LHCN-M2 (cell line): Measurements from ENCODE around the gene STIMATE. TPM values are rescaled to one million over a fixed set of nuclear protein-coding genes. Genes with fewer than 3 reads are reported as not detected.

Experiments
- DNase-seq: peaks from one replicate; pipeline ENCODE4 v3.0.0-alpha.2; 2012; ENCODE audit warnings: low read depth
- polyA plus RNA-seq: library from polyadenylated mRNA; unstranded; fragments of >200 nt; gene quantifications from one replicate; pipeline ENCODE4 v1.2.1, GENCODE V29; 2012; ENCODE audit warnings: missing spikeins
- total RNA-seq: library from RNA; depleted of rRNA; stranded (reverse); fragments of >200 nt; gene quantifications from 2 replicates; pipeline ENCODE4 v1.2.3, GENCODE V29; 2014; rRNA removed

STIMATE gene
- 13.6 and 22.2 TPM in 2 replicates for total RNA-seq
- polyA plus RNA-seq: 17.2 TPM

DNA sequence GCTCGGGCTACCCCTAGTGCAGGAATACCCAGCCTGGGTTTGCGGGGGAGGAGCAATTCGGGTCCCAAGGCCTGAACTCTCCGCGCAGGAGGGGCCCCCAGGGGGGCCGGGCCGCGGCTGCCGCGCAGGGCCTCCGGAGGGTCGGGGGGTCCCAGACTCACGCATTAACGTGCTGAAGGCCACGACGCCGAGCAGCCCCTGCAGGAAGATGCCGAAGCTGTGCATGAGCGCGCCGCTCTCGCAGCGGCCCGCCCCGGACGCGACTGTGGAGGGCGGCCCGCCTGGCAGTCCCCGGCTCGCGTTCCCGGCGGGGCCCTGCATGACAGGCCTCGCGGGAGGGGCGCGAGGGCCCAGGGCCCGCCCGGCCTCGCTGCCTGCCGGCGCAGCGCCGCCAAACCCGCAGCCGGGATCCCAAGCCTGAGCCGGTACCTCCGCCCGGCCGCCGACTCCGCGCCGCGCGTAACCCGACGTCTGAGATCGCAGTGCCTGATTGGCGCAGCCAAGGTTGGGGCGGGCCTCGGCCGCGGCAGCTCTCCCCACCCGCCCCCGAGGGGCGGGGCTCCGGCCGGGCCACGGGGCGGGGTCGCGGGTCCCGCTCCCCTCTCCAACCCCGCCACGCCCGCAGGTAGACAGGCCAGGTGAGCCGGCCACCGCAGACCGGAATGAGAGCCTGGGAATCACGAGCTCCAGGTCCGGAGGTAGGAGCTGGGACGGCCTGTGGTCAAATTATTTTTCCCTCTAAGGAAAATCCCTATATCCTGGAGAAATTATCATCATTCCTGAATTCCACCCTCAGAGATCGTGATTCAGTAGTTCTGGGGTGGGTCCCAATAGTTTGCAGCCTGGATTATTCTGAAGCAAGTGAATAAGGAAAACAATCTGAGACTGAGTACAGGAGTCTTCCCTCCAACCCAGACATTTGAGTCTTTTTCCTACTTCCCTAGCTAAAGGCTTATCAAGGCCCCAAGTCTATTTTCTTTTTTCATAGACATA is at the start of gene STIMATE:
Gene STIMATE, minus strand, starts transcription at position 419 of the 993 bp plus-strand sequence. Its CDS starts 98 bp downstream, at position 321.
- peak; percentile 68 for DNase-seq

DNA sequence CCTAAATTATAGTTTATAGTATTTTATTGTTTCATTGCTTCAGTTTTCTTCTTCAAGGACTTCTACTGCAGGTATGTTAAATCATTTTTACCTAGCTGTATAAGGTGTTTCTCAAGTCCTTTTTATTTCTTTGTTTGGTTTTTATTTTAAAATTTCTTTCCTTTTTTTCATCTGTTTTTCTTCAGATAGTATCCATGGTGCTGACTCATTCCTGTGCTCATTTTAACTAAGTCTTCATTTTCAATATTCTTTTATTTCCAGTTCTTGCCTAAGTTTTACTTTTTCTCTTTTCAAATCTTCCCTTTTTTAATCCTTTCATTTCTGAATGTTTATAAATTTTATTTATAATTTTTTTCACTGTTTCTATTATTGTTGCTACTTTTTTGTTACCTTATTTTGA is 42.3 kb upstream of the STIMATE start:
- no peak for DNase-seq

DNA sequence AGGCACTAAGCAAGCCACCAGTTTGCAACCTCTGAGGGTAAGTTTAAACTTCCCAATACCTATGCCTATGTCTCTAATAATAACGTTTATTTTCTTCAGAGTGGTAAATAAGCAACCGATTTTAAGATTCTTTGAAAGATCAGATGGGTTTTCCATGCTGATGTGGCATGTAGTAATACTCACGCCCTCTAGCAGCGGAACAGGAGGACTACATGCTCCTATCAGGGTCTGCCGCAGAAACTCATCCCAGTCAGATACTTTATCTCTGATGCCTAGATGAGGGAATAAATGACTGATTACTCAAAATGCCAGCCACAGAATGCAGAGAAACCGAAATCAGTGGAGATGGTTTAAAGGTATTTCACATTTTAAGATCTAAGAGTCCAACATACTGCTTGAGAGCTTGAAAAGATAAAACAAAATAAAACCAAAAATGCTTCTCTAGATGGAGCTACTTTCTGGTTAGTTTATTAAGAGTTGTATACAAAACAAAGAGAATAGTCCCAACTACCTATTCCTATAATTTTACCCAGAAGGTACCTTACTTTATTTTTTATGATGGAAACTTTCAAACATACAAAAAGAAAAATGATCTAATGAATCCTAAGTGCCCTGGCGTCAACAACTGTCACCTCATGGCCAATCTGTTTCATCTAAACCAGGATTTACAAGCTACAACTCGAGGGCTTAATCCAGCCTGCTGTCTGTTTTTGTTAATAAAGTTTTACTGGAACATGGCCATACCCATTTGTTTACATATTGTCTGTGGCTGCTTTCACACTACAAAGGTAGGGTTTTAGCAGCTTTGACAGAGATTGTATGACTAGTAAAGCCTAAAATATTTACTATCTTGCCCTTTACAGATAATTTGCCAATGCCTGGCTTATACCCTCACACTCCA is 37.5 kb upstream of the STIMATE start:
- DNase-seq: peak; percentile 45

DNA sequence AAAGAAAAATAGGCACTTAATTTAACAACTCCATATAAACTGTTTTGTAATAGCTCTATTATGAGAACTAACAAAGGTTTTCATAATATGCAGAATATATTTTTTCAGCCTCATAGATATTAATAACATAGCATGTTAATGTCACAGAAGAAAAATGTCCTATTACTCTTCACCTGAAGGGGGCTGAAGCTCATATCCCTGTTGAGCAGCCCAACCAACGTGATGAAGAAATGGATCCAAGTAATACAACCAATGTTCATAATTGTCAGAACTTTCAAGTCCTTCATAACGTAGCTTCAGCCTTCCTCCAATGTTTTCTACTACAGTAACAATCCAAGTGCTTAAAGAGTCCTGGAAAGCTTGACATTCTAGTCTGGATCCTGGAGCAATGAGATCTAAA is 34.5 kb upstream of the STIMATE start:
- DNase-seq: no peak

DNA sequence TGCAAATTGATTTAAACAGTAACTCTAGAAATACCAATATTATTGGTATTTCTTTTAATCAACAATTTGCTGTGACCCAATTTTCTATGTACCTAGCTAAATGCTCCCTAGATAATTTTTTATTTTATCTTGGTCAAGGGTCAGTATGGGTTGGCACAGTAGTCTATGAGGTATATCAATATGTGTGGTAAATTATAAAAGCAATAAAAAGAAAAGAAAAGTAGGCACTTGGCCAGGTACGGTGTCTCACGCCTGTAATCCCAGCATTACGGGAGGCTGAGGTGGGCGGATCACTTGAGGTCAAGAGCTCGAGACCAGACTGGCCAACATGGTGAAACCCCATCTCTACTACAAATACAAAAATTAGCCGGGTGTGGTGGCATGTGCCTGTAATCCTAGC is 34.0 kb upstream of the STIMATE start:
- DNase-seq: no peak

DNA sequence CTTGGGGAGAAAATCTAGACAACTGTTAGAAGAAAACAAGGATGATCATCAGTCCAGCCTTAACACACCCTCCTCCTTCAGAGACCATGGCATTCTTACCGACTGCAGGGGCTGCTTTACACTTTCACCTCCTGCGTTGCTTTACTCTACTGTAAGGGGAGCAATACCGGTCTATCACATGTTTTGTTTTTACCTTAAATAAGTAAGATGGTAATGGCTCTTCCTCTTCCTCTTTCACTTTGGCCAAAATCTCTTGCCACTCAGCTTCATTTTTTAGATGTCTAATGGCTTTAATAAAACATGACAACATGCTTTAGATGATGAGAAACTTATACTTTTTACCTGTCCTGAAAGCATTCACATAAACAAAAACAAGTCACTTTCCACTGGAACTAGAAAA is 33.4 kb upstream of the STIMATE start:
- no peak for DNase-seq

DNA sequence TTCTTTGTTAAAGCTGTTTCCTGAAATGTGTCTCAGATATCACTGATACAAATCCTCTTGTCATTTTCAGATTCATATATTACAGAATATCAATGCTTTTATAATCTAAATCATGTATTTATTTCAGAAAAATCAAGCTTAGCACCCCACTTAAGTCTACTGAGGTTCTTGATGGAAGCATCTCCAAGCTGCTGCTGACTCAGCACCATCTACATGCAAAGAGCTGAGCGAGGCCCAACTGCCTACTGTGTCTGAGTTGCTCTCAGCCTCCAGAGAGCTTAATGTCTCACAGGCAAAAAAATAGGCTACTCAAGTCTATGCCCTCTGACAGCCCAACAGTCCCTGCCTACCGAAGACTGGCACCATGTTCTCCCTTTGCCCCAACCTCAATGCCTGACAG is 29.2 kb upstream of the STIMATE start:
- no peak for DNase-seq

DNA sequence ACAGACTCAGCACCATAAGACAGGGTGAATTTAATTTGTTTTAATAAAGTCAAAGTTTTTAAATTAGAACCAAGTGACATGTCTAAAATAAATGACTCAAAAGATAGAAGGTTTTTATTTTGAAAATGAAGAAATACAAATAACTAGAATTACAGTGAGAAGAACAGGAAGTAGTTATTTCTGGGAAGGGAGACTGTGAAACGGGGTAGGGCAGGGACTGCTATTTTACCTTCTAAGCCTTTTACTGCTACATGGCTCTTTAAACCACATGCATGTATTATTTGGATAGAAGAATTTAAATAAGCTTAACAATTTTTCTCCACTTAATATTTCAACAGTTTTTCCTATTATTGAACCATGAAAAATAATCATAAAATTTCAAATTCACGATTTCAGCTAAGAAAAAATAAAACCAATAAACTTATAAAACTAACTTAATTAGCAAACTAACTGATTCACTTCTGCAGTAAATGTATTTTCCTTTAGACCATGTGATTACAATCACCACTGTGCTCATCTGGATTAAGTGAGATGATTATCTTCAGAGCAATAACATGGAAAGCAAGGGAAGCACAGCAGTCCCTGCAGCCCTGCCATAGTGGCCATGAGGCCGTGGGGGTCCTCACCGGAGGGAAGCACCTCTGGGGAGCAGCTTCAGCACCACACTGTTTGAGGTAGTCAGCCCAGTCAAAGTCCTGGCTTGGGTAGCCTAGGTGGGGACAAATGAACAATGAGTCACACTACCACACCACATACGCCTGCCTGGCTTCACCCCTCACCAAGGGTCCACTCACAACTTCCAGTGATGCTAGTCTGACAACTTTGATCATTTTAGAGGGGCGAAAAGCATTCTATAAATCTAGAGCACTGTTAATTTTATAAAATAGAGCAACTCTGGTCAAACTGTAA is 28.3 kb upstream of the STIMATE start:
- no peak for DNase-seq

DNA sequence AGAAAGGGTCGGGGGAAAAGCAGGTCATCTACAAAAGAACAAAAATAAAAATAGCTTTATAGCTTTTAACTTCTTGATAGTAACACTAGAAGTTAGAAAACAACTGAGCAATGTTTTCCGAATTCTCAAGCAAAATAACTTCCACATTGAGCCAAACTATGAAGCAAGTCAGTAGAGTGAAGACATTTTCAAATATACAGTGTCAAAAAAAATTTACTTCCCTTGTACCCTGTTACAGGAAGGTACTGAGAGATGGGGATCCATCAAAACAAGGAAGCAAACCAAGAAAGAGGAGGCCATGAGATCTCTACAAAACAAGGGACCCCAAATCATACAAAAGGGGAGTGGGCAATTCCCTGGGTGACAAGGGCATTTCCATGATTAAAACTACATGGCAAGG is 26.6 kb upstream of the STIMATE start:
- no peak for DNase-seq

DNA sequence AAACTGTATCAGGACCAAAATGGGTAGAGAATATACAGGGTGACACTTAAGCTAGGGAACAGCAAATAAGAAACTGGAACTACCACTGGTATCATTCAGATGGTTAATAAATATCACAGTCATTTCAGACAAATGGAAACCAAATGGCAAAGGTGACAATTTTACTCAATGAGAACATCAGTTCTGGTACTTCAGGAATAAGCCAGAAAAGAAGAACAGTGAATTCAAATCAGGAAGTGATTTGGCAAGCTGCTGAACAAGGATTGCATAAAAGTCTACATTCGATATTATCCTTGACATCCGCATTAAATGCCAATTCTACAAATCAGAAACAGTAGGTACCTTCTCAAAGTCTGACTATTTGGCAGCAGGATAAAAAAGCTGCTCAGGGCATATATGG is 23.5 kb upstream of the STIMATE start:
- DNase-seq: no peak

DNA sequence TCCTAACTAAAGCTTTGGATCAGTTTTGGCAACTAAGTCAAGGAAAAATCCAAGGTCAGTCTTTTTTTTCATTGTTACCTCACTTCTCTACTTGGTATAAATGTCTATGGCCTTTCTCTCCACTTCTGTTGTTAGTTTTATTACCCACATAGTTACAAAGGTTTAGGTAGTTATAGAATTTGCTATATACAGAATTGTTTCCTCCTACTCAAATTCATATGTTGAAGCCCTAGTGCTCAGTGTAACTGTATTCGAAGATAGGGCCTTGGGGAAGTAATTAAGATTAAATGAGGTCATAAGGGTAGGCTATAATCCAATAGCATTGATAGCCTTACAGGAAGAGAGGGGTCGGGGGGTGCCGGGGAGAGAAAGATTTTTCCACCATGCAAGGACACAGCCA is 19.7 kb upstream of the STIMATE start:
- no peak for DNase-seq

DNA sequence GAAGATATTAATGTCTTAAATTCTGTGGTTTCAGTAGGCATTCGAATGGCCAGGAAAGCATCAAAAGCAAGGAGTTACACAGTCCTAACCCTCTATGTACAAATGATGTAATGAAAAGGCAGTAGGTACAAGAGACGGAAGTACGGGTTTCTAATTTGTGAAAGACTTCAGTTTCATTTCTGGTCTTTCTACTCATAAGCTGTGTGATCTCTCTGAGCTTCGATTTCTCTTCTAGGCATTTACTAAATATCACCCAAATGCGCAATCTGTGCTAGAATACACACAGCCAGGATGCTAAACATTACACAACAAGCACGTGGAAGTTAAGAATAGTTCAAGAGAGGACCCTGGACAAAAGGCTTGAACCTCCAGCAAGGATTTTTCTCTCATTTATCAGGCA is 17.9 kb upstream of the STIMATE start:
- no peak for DNase-seq

DNA sequence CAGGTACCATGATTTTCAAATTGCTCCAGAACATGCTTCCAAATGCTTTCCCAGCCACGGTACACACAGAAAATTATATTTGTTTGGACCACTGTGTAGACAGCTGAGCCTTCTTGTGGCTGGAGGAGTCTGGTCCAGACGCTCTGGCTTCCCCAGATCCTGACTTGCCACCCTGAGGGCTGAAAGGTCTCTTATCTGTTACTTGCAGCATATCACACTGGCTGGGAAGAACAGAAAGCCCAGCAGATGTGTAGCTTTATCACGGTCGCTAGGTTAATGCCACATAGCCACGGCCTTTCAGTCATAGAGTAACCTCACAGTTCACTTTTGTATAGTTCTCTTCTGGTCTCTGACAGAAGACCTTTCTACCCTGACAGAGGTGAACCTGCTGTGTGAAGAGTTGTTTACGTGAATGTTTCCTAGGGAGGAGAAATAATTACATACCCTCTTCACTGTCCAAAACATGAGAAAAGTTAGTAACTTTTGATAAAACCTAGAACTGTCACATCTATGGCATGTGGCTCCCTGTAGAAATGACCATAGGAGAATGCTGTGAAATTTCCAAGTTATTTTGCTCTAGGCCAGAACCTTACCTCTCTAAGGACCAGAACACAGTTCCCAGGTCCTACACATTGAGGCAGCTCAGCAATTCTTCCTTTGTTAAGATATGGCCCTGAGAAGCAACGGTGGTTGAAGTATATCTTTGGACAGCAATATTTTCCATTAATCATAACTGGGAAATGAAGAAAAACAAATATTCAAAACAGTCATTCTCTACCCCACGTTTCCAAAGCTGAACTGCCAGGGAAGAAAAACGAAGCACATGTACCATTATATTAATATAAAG is 15.8 kb upstream of the STIMATE start:
- no peak for DNase-seq

DNA sequence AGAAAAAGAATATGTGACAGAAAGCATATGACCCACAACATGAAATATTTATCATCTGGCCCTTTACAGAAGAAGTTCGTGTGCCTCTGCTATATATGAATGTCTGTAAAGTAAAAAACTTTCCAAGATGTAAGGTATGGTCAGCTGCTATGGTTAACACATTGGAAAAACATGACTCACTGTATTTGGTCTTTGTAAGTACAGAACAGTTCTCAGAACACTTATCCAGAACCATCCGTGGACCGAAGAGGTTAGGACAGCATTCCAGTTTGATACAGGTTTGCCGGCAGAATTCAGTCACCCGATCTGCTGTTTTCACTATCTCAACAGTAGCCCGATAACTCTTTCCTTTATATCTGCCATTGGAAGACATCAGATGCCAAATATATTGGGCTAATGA is 13.5 kb upstream of the STIMATE start:
- DNase-seq: no peak

DNA sequence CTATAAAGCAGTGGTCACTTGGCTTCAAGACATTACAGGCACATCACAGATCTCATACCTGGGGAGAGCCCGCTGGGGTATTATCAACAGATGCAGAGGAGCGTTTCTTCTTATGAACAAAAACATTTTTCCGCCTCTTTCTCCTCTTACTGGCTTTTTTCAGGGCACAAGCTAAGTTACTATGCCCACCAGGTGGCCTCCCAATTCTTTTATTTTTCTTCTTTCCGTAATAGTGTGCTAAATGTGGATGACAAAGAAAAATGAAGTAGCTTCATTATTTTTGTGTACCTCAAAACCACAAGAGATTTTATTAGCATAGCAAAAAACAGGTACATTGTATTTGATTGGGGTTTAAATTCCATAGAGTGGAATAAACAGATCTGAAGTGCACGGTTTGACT is 10.1 kb upstream of the STIMATE start:
- no peak for DNase-seq

DNA sequence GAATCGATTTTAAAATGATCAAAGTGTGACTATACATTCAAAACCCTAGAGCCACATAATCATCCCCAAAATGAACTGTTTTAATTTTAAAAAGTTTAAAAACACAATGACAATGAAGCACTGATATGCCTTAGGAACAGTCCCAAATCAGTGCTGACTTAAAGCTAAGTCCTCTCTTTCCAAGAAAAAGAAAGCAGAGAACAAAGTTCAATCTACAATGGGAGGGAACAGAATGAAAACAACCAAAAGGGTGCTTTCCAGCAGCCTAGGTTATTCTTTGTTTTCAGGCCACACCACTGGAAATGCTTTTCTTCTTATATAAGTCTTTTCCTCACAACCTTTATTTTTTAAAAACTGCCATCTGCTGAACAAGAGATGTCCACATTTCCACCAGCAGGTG is 7.2 kb upstream of the STIMATE start:
- no peak for DNase-seq

DNA sequence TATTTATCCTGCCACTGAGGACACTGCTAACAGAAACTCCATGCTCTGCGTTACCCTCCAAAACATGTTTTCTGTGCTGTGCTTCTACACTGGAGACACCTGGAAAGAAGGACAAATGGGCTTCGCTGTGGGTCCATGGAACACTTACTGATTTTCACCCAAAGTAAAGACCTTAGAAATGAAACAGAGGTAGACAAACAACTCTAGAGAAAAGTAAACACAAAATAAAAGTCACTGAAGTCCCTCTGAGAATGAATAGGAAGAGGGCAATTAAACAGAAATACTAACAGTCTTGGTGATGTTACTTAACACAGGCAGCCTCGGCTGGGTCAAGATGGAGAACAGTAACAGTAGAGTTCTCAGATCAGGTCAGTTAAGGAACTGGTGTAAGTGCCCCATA is 6.7 kb upstream of the STIMATE start:
- DNase-seq: no peak

DNA sequence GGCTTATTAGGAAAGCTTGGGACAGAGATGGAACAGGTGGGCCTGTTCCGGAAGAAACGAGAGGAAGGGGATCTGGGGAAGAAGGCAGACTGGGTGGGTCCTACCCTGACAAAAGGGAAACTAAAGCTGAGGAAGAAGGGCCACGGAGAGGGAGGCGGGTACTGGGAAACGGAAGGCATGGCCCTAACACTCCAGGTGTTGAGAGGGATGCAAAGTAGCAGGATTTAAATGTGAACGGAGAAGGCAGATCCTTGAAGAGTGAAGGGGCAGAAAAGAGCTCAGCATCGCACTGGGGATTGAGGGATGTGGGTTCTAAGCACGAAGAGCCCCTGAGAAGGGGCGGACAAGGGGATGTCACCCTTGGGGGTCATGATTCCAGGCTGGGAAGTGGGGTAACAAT is 735 bp downstream of the STIMATE start:
- no peak for DNase-seq

DNA sequence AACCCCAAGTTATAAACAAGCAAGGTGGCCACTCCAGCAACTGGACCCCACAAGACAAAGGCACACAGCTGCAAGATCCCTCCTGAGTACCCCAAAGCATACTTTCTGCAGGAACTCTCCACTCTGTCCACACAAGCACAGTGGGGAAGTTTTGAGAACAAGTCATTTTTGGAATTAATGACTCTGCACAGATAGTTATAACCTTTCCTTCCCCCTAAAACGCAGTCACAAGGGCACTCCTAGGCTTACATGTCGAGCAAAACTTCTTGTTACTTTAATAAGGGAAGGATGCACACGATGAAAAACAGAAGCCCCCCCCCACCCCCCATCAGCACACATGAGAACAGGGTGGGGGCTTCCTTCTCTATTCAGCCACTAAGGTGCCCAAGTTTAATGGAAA is 1.2 kb downstream of the STIMATE start:
- no peak for DNase-seq

DNA sequence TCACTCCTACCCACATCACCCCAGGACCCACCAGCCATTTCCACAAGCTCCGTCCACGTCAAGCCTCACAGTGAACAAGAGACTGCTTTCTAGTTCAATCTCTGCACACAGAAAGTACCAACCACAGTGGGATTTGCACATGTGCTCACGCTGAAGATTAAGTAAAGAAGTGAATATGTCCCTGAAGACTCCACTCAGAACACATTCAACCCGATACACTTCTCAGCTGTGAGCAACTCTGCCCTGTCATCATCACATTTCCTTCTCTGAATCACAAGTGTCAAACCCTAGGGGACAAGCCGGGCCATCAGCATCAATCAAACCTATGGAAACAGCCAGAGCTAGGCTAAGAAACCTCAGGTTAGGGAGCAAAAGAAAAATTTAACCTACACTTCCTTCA is 1.9 kb downstream of the STIMATE start:
- DNase-seq: no peak
